NB4 (cell line): ENCODE results near the gene ZDHHC23.

Experiments
- MAX ChIP-seq: IDR thresholded peaks from 2 replicates; pipeline ENCODE4 v1.6.1; 2011; ENCODE audit warnings: low read depth, low read length
- MYC ChIP-seq: IDR thresholded peaks from 2 replicates; pipeline ENCODE4 v1.6.1; 2011; ENCODE audit warnings: low read depth, low read length
- POLR2A ChIP-seq: IDR thresholded peaks from 2 replicates; pipeline ENCODE4 v1.6.1; 2011; ENCODE audit warnings: mild to moderate bottlenecking; ENCODE audit not compliant: insufficient read length; ENCODE audit errors: extremely low read depth
- TF ChIP-seq, protein P1 (sequence below): IDR thresholded peaks from one replicate; pipeline ENCODE4 v1.5.1; 2012; ENCODE audit warnings: low read depth, low read length

- TF ChIP-seq, protein P1, sequence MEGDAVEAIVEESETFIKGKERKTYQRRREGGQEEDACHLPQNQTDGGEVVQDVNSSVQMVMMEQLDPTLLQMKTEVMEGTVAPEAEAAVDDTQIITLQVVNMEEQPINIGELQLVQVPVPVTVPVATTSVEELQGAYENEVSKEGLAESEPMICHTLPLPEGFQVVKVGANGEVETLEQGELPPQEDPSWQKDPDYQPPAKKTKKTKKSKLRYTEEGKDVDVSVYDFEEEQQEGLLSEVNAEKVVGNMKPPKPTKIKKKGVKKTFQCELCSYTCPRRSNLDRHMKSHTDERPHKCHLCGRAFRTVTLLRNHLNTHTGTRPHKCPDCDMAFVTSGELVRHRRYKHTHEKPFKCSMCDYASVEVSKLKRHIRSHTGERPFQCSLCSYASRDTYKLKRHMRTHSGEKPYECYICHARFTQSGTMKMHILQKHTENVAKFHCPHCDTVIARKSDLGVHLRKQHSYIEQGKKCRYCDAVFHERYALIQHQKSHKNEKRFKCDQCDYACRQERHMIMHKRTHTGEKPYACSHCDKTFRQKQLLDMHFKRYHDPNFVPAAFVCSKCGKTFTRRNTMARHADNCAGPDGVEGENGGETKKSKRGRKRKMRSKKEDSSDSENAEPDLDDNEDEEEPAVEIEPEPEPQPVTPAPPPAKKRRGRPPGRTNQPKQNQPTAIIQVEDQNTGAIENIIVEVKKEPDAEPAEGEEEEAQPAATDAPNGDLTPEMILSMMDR, result no peak
- no peak for TF ChIP-seq MAX
- TF ChIP-seq POLR2A, result no peak
- no peak for TF ChIP-seq MYC
Measured at GRCh38 chr3:113954091-113954685, 6.4 kb downstream of the ZDHHC23 start.
